GM23338 (cell line): ENCODE data around the gene BSPH1. TPM values are rescaled to one million over a fixed set of nuclear protein-coding genes. Genes with fewer than 3 reads are reported as not detected.

Experiments
- ATAC-seq: fragments of 200-7000 bp; cut with Tn5 transposase; 3 replicates; pipeline ENCODE4 v1.9.1; 2020
- DNase-seq: peaks from one replicate; pipeline ENCODE4 v3.0.0-alpha.2; 2015; ENCODE audit warnings: low spot score
- H2AFZ ChIP-seq: fragments of 200-600 bp; sonication (generic); 2 replicates; pipeline ENCODE4 v1.8.0; 2016; ENCODE audit warnings: antibody characterized with exemption, mild to moderate bottlenecking, moderate library complexity
- H3F3A ChIP-seq: fragments of 200-600 bp; sonication (generic); replicated peaks from 2 replicates; pipeline ENCODE4 v1.8.0; 2017; ENCODE audit warnings: antibody characterized with exemption, mixed run types, low read depth
- H3K27ac ChIP-seq: fragments of 200-600 bp; sonication (generic); 2 replicates; pipeline ENCODE4 v1.6.1; 2016; ENCODE audit warnings: low read depth
- H3K27me3 ChIP-seq: fragments of 200-600 bp; sonication (generic); 2 replicates; pipeline ENCODE4 v1.8.0; 2016; ENCODE audit warnings: mild to moderate bottlenecking, mixed run types, moderate library complexity; ENCODE audit not compliant: insufficient read depth
- H3K36me3 ChIP-seq: fragments of 200-600 bp; sonication (generic); 2 replicates; pipeline ENCODE4 v1.8.0; 2016; ENCODE audit warnings: mild to moderate bottlenecking; ENCODE audit not compliant: insufficient read depth
- H3K4me1 ChIP-seq: fragments of 200-600 bp; sonication (generic); 2 replicates; pipeline ENCODE4 v1.8.0; 2016; ENCODE audit warnings: mild to moderate bottlenecking, moderate library complexity; ENCODE audit not compliant: insufficient read depth
- H3K4me2 ChIP-seq: fragments of 200-600 bp; sonication (generic); 2 replicates; pipeline ENCODE4 v1.7.1; 2017; ENCODE audit warnings: mixed run types
- H3K4me3 ChIP-seq: fragments of 200-600 bp; sonication (generic); 2 replicates; pipeline ENCODE4 v1.6.1; 2016; ENCODE audit warnings: mixed run types
- H3K79me2 ChIP-seq: fragments of 200-600 bp; sonication (generic); replicated peaks from 2 replicates; pipeline ENCODE4 v1.8.0; 2017; ENCODE audit warnings: mild to moderate bottlenecking; ENCODE audit not compliant: insufficient read depth
- H3K9me2 ChIP-seq: fragments of 200-600 bp; sonication (generic); 2 replicates; pipeline ENCODE4 v1.8.0; 2017; ENCODE audit not compliant: insufficient read depth
- H4K20me1 ChIP-seq: fragments of 200-600 bp; sonication (generic); replicated peaks from 2 replicates; pipeline ENCODE4 v1.8.0; 2017; ENCODE audit warnings: mild to moderate bottlenecking; ENCODE audit not compliant: insufficient read depth
- H3K27ac Mint-ChIP-seq: 2 replicates; pipeline ENCODE4 v1.8.0; 2020; ENCODE audit warnings: inconsistent platforms, mild to moderate bottlenecking, moderate library complexity, mixed read lengths
- H3K27me3 Mint-ChIP-seq: 3 replicates; pipeline ENCODE4 v1.8.0; 2022; ENCODE audit warnings: low read depth, mild to moderate bottlenecking, moderate library complexity, mixed read lengths, inconsistent platforms; ENCODE audit not compliant: insufficient read depth, poor library complexity
- H3K36me3 Mint-ChIP-seq: 3 replicates; pipeline ENCODE4 v1.8.0; 2021; ENCODE audit warnings: low read depth, mild to moderate bottlenecking, inconsistent platforms, moderate library complexity, mixed read lengths
- H3K4me1 Mint-ChIP-seq: 3 replicates; pipeline ENCODE4 v1.8.0; 2020; ENCODE audit warnings: mild to moderate bottlenecking, inconsistent platforms, mixed read lengths
- H3K4me3 Mint-ChIP-seq: 3 replicates; pipeline ENCODE4 v1.8.0; 2021; ENCODE audit warnings: moderate library complexity, mild to moderate bottlenecking, inconsistent platforms, mixed read lengths
- H3K9me3 Mint-ChIP-seq: 3 replicates; pipeline ENCODE4 v1.8.0; 2020; ENCODE audit warnings: moderate library complexity, mild to moderate bottlenecking, inconsistent platforms, mixed read lengths
- CREB1 ChIP-seq: fragments of 250-450 bp; sonication (Bioruptor Pico); IDR thresholded peaks from 2 replicates; pipeline ENCODE4 v1.5.0; 2020; ENCODE audit warnings: low read depth, mild to moderate bottlenecking, moderate library complexity
- EZH2 ChIP-seq: fragments of 200-600 bp; sonication (generic); IDR thresholded peaks from one replicate; pipeline ENCODE4 v1.8.0; 2017; ENCODE audit warnings: antibody characterized with exemption, mild to moderate bottlenecking, low read depth; ENCODE audit not compliant: unreplicated experiment
- ZNF331 ChIP-seq: fragments of 250-450 bp; sonication (Bioruptor Pico); IDR thresholded peaks from 2 replicates; pipeline ENCODE4 v1.5.0; 2020; ENCODE audit warnings: low read depth, mild to moderate bottlenecking, moderate library complexity
- polyA plus RNA-seq: library from polyadenylated mRNA; unstranded; fragments of >200 nt; fragmentation: Nextera tagmentation; extraction: Ambion mirVana; gene quantifications from 2 replicates; pipeline ENCODE4 v1.2.1, GENCODE V29; 2016
- total RNA-seq: library from RNA; depleted of rRNA; stranded (reverse); fragments of >200 nt; shearing (Covaris generic); gene quantifications from 2 replicates; pipeline ENCODE4 v1.2.3, GENCODE V29; 2014
- TF ChIP-seq, protein P1 (sequence below), 2 experiments: fragments of 200-600 bp in 1 of 2; sonication (generic) in 1 of 2; conservative IDR thresholded peaks; 2 replicates each; pipeline versions ENCODE4 v1.5.1 to v1.6.1; 2016 to 2017; ENCODE audit warnings: antibody characterized with exemption in 2 of 2, low read depth in 2 of 2, mild to moderate bottlenecking in 2 of 2, moderate library complexity in 1 of 2
- TF ChIP-seq, protein P2 (sequence below): IDR thresholded peaks from one replicate; pipeline ENCODE4 v1.6.1; 2018; ENCODE audit warnings: antibody characterized with exemption; ENCODE audit not compliant: unreplicated experiment

The BSPH1 gene
- total and polyA plus RNA-seq, 2 experiments from 2014 or later: not detected

DNA sequence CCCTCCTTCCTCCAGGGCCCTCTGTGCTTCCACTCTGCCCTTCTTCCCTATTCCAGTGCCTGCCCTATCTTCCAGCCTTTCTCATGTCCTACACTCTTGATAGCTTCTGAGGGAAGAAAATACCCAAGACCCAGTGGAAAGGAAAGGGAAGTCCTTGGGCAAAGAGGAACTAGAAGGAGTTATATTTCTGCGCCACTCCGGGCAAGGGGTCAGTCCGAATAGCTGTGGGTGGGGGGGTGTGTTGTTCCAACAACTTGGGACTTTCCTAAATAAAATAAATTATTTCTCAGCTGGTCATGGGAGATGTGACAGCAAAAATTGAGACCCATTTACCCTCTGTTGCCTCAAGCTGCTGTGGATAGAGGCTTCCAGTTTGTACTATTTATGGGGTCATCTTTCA lies 28.7 kb upstream of the BSPH1 start:
- no peak for TF ChIP-seq ZNF331
- no peak overlapping the region for H3K27ac ChIP-seq
- Mint-ChIP-seq H3K4me1 (peaks cover 8% of the 10 kb centered on the region), H3K36me3 (no peaks in the 10 kb centered on the region), H3K27me3 (peaks cover 7% of the 10 kb centered on the region), H3K9me3 (peaks cover 2% of the 10 kb centered on the region; the same call in 2 of the 3 replicates), H3K27ac (no peak overlapping the region), H3K4me3 (no peak overlapping the region)
- no peak overlapping the region for H2AFZ ChIP-seq
- no peaks in the 10 kb centered on the region for H3F3A ChIP-seq
- no peaks in the 10 kb centered on the region for H3K79me2 ChIP-seq
- no peak for DNase-seq
- H3K27me3 ChIP-seq: no peaks in the 10 kb centered on the region
- no peak overlapping the region for H3K4me2 ChIP-seq
- H4K20me1 ChIP-seq: no peaks in the 10 kb centered on the region
- H3K9me2 ChIP-seq: no peaks in the 10 kb centered on the region
- H3K36me3 ChIP-seq: no peaks in the 10 kb centered on the region
- H3K4me3 ChIP-seq: no peak overlapping the region
- H3K4me1 ChIP-seq: no peaks in the 10 kb centered on the region
- no peak for ATAC-seq

DNA sequence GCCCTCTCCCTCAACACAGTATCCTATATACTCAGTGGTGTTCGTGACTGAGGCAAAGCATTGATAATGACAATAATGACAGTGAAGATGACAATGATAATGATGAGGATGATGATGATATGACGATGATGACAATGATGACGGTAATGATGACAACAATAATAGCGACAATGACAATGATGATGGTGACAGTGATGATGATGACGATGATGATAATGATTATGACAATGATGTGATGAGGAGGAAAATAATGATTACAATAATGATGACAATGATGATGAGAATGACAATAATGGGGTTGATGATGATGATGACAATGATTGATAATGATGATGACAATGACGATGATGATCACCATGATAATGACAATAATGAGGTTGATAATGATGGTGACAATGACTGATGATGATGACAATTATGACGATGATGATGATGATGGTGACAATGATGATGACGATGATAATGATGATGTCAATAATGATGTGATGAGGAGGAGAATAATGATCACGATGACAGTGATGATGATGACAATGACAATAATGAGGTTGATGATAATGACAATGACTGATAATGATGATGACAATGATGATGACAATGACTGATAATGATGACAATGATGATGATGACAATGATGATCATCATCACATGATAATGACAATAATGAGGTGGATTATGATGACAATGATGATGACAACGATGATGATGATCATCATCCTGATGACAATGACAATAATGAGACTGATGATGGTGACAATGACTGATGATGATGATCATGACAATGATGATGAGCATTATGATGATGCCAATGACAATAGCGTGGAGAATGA lies 19.2 kb upstream of the BSPH1 start:
- ATAC-seq: no peak
- Mint-ChIP-seq H3K4me1 (peaks cover 6% of the 10 kb centered on the region; the same call in 1 of the 3 replicates), H3K27ac (no peak overlapping the region)

DNA sequence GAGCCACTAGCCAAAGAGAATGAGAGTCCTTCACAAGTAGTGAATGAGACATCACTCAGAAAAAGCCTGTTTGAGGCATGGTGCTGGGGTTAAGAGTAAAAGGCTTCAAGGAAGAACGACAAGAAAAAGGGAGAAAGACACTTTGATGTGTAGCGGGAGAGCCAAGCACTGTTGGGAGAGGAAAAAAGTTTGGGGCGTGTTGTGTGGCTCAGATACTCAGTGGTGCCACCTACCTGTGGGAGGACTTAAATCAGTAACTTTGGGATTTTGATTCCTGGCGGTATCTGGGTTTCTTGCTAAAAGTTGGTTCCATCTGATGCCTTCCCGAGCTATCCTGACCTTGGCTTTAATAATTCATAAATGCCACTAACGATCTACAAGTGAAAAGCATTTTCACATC lies 14.8 kb upstream of the BSPH1 start:
- no peak for TF ChIP-seq EZH2
- TF ChIP-seq, protein P1, sequence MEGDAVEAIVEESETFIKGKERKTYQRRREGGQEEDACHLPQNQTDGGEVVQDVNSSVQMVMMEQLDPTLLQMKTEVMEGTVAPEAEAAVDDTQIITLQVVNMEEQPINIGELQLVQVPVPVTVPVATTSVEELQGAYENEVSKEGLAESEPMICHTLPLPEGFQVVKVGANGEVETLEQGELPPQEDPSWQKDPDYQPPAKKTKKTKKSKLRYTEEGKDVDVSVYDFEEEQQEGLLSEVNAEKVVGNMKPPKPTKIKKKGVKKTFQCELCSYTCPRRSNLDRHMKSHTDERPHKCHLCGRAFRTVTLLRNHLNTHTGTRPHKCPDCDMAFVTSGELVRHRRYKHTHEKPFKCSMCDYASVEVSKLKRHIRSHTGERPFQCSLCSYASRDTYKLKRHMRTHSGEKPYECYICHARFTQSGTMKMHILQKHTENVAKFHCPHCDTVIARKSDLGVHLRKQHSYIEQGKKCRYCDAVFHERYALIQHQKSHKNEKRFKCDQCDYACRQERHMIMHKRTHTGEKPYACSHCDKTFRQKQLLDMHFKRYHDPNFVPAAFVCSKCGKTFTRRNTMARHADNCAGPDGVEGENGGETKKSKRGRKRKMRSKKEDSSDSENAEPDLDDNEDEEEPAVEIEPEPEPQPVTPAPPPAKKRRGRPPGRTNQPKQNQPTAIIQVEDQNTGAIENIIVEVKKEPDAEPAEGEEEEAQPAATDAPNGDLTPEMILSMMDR (conservative IDR thresholded peaks at IDR 0.05; ENCODE audit: low read depth in 2 of 2): peak; percentile 67
- Mint-ChIP-seq H3K4me1 (no peaks in the 10 kb centered on the region), H3K4me3 (no peak overlapping the region), H3K36me3 (no peaks in the 10 kb centered on the region), H3K9me3 (peaks cover 8% of the 10 kb centered on the region; the same call in 2 of the 3 replicates), H3K27me3 (peaks cover 6% of the 10 kb centered on the region), H3K27ac (no peak overlapping the region)
- no peaks in the 10 kb centered on the region for H3K36me3 ChIP-seq
- H3K27me3 ChIP-seq: no peaks in the 10 kb centered on the region
- no peak for ATAC-seq
- H3K4me3 ChIP-seq: no peak overlapping the region
- peak; percentile 83 for DNase-seq
- H3K4me2 ChIP-seq: no peak overlapping the region
- no peaks in the 10 kb centered on the region for H3F3A ChIP-seq
- peak overlapping the region; percentile 99 for H2AFZ ChIP-seq
- H4K20me1 ChIP-seq: no peaks in the 10 kb centered on the region
- no peaks in the 10 kb centered on the region for H3K79me2 ChIP-seq
- H3K4me1 ChIP-seq: no peaks in the 10 kb centered on the region
- peaks cover 12% of the 10 kb centered on the region; the same call in 1 of the 2 replicates for H3K9me2 ChIP-seq
- H3K27ac ChIP-seq: no peak overlapping the region

More for the DNA sequence above, 19.2 kb upstream of the BSPH1 start:
- Histone ChIP-seq H3K79me2 (no peaks in the 10 kb centered on the region), H3K4me2 (no peak overlapping the region), H3K4me3 (no peak overlapping the region), H4K20me1 (no peaks in the 10 kb centered on the region), H3K4me1 (no peaks in the 10 kb centered on the region), H3K9me2 (peaks cover 15% of the 10 kb centered on the region; the same call in 1 of the 2 replicates), H3K27me3 (no peaks in the 10 kb centered on the region), H3F3A (no peaks in the 10 kb centered on the region), H3K36me3 (no peaks in the 10 kb centered on the region), H2AFZ (no peak overlapping the region), H3K27ac (no peak overlapping the region)
- Mint-ChIP-seq H3K9me3 (peaks cover 8% of the 10 kb centered on the region; the same call in 2 of the 3 replicates), H3K36me3 (no peaks in the 10 kb centered on the region), H3K27me3 (peaks cover 5% of the 10 kb centered on the region), H3K4me3 (no peak overlapping the region)
- TF ChIP-seq, protein P2, sequence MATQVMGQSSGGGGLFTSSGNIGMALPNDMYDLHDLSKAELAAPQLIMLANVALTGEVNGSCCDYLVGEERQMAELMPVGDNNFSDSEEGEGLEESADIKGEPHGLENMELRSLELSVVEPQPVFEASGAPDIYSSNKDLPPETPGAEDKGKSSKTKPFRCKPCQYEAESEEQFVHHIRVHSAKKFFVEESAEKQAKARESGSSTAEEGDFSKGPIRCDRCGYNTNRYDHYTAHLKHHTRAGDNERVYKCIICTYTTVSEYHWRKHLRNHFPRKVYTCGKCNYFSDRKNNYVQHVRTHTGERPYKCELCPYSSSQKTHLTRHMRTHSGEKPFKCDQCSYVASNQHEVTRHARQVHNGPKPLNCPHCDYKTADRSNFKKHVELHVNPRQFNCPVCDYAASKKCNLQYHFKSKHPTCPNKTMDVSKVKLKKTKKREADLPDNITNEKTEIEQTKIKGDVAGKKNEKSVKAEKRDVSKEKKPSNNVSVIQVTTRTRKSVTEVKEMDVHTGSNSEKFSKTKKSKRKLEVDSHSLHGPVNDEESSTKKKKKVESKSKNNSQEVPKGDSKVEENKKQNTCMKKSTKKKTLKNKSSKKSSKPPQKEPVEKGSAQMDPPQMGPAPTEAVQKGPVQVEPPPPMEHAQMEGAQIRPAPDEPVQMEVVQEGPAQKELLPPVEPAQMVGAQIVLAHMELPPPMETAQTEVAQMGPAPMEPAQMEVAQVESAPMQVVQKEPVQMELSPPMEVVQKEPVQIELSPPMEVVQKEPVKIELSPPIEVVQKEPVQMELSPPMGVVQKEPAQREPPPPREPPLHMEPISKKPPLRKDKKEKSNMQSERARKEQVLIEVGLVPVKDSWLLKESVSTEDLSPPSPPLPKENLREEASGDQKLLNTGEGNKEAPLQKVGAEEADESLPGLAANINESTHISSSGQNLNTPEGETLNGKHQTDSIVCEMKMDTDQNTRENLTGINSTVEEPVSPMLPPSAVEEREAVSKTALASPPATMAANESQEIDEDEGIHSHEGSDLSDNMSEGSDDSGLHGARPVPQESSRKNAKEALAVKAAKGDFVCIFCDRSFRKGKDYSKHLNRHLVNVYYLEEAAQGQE: no peak
- TF ChIP-seq CREB1 (CRISPR knock-in tag): 0 out of 2 replicates have a peak, but pooled peaks have one; percentile 2
- DNase-seq: no peak
